Measurements from ENCODE around the gene UGT1A6. TPM values are rescaled to one million over a fixed set of nuclear protein-coding genes. Genes with fewer than 3 reads are reported as not detected.

The UGT1A6 gene
- total and polyA plus RNA-seq, 2 experiments from 2014 or later: not detected

- Histone ChIP-seq H3K79me2 (ENCODE audit: insufficient read depth) (no peaks in the 10 kb centered on the region), H4K20me1 (ENCODE audit: insufficient read depth) (no peaks in the 10 kb centered on the region), H3F3A (ENCODE audit: insufficient read depth) (no peaks in the 10 kb centered on the region), H3K27ac (no peak overlapping the region), H3K4me1 (ENCODE audit: insufficient read depth) (no peaks in the 10 kb centered on the region), H3K4me2 (ENCODE audit: unreplicated experiment) (no peak overlapping the region), H3K9me2 (ENCODE audit: insufficient read depth) (no peaks in the 10 kb centered on the region), H3K27me3 (replicated peaks; ENCODE audit: insufficient read depth) (peaks cover 10% of the 10 kb centered on the region), H3K36me3 (ENCODE audit: low read depth) (no peaks in the 10 kb centered on the region), H3K9me3 (ENCODE audit: low read depth) (no peaks in the 10 kb centered on the region), H3K9ac (no peak overlapping the region), H3K4me3 (no peak overlapping the region), H2AFZ (no peak overlapping the region)
- no peak for TF ChIP-seq EZH2 (IDR thresholded peaks at IDR 0.05; ENCODE audit: insufficient read depth, poor library complexity, severe bottlenecking)
- TF ChIP-seq EZH2phosphoT487 (IDR thresholded peaks at IDR 0.05; ENCODE audit: insufficient read depth, low read depth): no peak
- WGBS, 2 experiments (ENCODE audit: low coverage in 1 of 2, low lambda C conversion rate in 2 of 2, missing lambda C conversion rate in 2 of 2): 35 to 46% methylated on average over 5 of the region's 5 CpGs
- in situ Hi-C loops (cut with MboI): no loop called here
- DNase-seq: no peak
Observed at GRCh38 chr2:233773854-233774253, 81.2 kb downstream of the UGT1A6 start.

DNA sequence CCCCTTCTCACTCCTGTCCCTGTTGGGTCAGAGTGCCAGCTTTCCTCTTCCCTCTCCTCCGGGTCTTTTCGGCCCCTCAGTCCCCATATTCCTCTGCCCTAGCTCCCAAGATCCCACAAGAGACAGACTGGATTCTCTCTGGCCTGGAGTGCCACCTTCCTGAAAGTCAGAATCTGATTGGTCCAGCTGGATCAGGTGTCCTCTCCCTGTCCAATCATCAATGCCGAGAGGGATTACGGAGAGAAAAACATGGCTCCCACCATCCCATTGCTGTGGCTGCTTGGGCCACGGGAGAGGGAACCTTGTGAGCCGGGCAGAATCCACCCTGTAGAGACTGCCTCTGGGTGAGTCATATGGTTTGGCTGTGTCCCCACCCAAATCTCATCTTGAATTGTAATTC lies 82.7 kb downstream of the UGT1A6 start:
- H3K9me2 ChIP-seq (ENCODE audit: insufficient read depth): no peaks in the 10 kb centered on the region
- TF ChIP-seq EZH2phosphoT487 (IDR thresholded peaks at IDR 0.05; ENCODE audit: insufficient read depth, low read depth) (no peak), EZH2 (IDR thresholded peaks at IDR 0.05; ENCODE audit: insufficient read depth, poor library complexity, severe bottlenecking) (no peak)
- no peak overlapping the region for H3K9ac ChIP-seq
- in situ Hi-C loops (cut with MboI): no loop called here
- H3K36me3 ChIP-seq (ENCODE audit: low read depth): no peaks in the 10 kb centered on the region
- H3K4me1 ChIP-seq (ENCODE audit: insufficient read depth): no peaks in the 10 kb centered on the region
- H3K27ac ChIP-seq: no peak overlapping the region
- no peaks in the 10 kb centered on the region for H3K79me2 ChIP-seq (ENCODE audit: insufficient read depth)
- peaks cover 10% of the 10 kb centered on the region for H3K27me3 ChIP-seq (replicated peaks; ENCODE audit: insufficient read depth)
- H3K9me3 ChIP-seq (ENCODE audit: low read depth): no peaks in the 10 kb centered on the region
- no peak overlapping the region for H2AFZ ChIP-seq
- H4K20me1 ChIP-seq (ENCODE audit: insufficient read depth): no peaks in the 10 kb centered on the region
- no peak overlapping the region for H3K4me3 ChIP-seq
- no peaks in the 10 kb centered on the region for H3F3A ChIP-seq (ENCODE audit: insufficient read depth)
- no peak overlapping the region for H3K4me2 ChIP-seq (ENCODE audit: unreplicated experiment)
- no peak for DNase-seq
- 49 to 52% methylated on average over 6 of the region's 6 CpGs for WGBS, 2 experiments (ENCODE audit: low coverage in 1 of 2, low lambda C conversion rate in 2 of 2, missing lambda C conversion rate in 2 of 2)

- Histone ChIP-seq H2AFZ (no peak within 1 kb of the TSS), H3K9me3 (ENCODE audit: low read depth) (no peaks in the 10 kb centered on the region), H3F3A (ENCODE audit: insufficient read depth) (no peaks in the 10 kb centered on the region), H3K27me3 (replicated peaks; ENCODE audit: insufficient read depth) (peaks cover 7% of the 10 kb centered on the region), H3K9ac (no peak within 1 kb of the TSS), H3K36me3 (ENCODE audit: low read depth) (no peaks in the 10 kb centered on the region), H3K4me2 (ENCODE audit: unreplicated experiment) (no peak within 1 kb of the TSS), H4K20me1 (ENCODE audit: insufficient read depth) (no peaks in the 10 kb centered on the region), H3K4me1 (ENCODE audit: insufficient read depth) (no peaks in the 10 kb centered on the region), H3K9me2 (ENCODE audit: insufficient read depth) (no peaks in the 10 kb centered on the region), H3K79me2 (ENCODE audit: insufficient read depth) (no peaks in the 10 kb centered on the region), H3K27ac (no peak within 1 kb of the TSS), H3K4me3 (no peak within 1 kb of the TSS)
- DNase-seq: no peak
- 18 to 29% methylated on average over 2 of the region's 2 CpGs for WGBS, 2 experiments (ENCODE audit: low coverage in 1 of 2, low lambda C conversion rate in 2 of 2, missing lambda C conversion rate in 2 of 2)
- TF ChIP-seq EZH2phosphoT487 (IDR thresholded peaks at IDR 0.05; ENCODE audit: insufficient read depth, low read depth) (no peak), EZH2 (IDR thresholded peaks at IDR 0.05; ENCODE audit: insufficient read depth, poor library complexity, severe bottlenecking) (no peak)
- in situ Hi-C loops (cut with MboI): no loop called here
Observed at GRCh38 chr2:233778030-233778429, 85.3 kb downstream of the UGT1A6 start, which contains the start of gene MROH2A. TSS of gene MROH2A (plus strand) at chr2:233778330. CDS start at chr2:233779359, 1,029 bp downstream.

- no peaks in the 10 kb centered on the region for H3K4me1 ChIP-seq (ENCODE audit: insufficient read depth)
Observed at GRCh38 chr2:233779722-233780121, 87.0 kb downstream of the UGT1A6 start.

DNA sequence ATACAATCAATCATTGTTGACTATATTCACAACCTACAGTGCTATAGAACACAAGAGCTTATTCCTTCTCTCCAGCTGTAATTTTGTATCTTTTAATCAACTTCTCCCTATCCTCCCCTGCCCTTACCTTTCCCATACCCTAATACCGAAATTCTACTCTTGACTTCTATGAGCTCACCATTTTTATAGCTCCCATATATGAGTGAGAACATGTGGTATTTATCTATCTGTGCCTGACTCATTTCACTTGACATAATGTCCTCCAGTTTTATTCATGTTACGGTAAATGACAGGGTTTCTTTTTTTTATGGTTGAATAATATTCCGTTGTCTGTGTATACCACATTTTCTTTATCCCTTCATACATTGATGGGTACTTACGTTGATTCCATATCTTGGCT lies 88.1 kb downstream of the UGT1A6 start:
- Histone ChIP-seq H3K27ac (no peak overlapping the region), H2AFZ (no peak overlapping the region), H3K9me3 (ENCODE audit: low read depth) (no peaks in the 10 kb centered on the region), H4K20me1 (ENCODE audit: insufficient read depth) (no peaks in the 10 kb centered on the region), H3K79me2 (ENCODE audit: insufficient read depth) (no peaks in the 10 kb centered on the region), H3K4me3 (no peak overlapping the region), H3F3A (ENCODE audit: insufficient read depth) (no peaks in the 10 kb centered on the region), H3K27me3 (replicated peaks; ENCODE audit: insufficient read depth) (peaks cover 3% of the 10 kb centered on the region; the same call in 1 of the 2 replicates), H3K4me1 (ENCODE audit: insufficient read depth) (no peaks in the 10 kb centered on the region), H3K9me2 (ENCODE audit: insufficient read depth) (no peaks in the 10 kb centered on the region), H3K4me2 (ENCODE audit: unreplicated experiment) (no peak overlapping the region), H3K36me3 (ENCODE audit: low read depth) (no peaks in the 10 kb centered on the region), H3K9ac (no peak overlapping the region)
- WGBS, 2 experiments (ENCODE audit: low coverage in 1 of 2, low lambda C conversion rate in 2 of 2, missing lambda C conversion rate in 2 of 2): 24 to 33% methylated on average over 4 of the region's 4 CpGs
- no peak for DNase-seq
- TF ChIP-seq EZH2phosphoT487 (IDR thresholded peaks at IDR 0.05; ENCODE audit: insufficient read depth, low read depth) (no peak), EZH2 (IDR thresholded peaks at IDR 0.05; ENCODE audit: insufficient read depth, poor library complexity, severe bottlenecking) (no peak)
- in situ Hi-C loops (cut with MboI): no loop called here

More at GRCh38 chr2:233779722-233780121, 87.0 kb downstream of the UGT1A6 start:
- H3K27ac ChIP-seq: no peak overlapping the region
- no peak overlapping the region for H2AFZ ChIP-seq
- no peaks in the 10 kb centered on the region for H3K79me2 ChIP-seq (ENCODE audit: insufficient read depth)
- H3K36me3 ChIP-seq (ENCODE audit: low read depth): no peaks in the 10 kb centered on the region
- DNase-seq: no peak
- WGBS, 2 experiments (ENCODE audit: low coverage in 1 of 2, low lambda C conversion rate in 2 of 2, missing lambda C conversion rate in 2 of 2): 57 to 58% methylated on average over 4 of the region's 4 CpGs
- no peak overlapping the region for H3K4me3 ChIP-seq
- H4K20me1 ChIP-seq (ENCODE audit: insufficient read depth): no peaks in the 10 kb centered on the region
- no peak overlapping the region for H3K9ac ChIP-seq
- no peaks in the 10 kb centered on the region for H3K9me2 ChIP-seq (ENCODE audit: insufficient read depth)
- H3K27me3 ChIP-seq (replicated peaks; ENCODE audit: insufficient read depth): peaks cover 3% of the 10 kb centered on the region; the same call in 1 of the 2 replicates
- no peaks in the 10 kb centered on the region for H3F3A ChIP-seq (ENCODE audit: insufficient read depth)
- no peak for TF ChIP-seq EZH2 (IDR thresholded peaks at IDR 0.05; ENCODE audit: insufficient read depth, poor library complexity, severe bottlenecking)
- TF ChIP-seq EZH2phosphoT487 (IDR thresholded peaks at IDR 0.05; ENCODE audit: insufficient read depth, low read depth): no peak
- H3K4me2 ChIP-seq (ENCODE audit: unreplicated experiment): no peak overlapping the region
- H3K9me3 ChIP-seq (ENCODE audit: low read depth): no peaks in the 10 kb centered on the region
- in situ Hi-C loops (cut with MboI): no loop called here

Data from GM23248 (cell line).